G401.6 (cell line): ENCODE measurements around the gene MARCHF3.

Experiments used
- FAIRE-seq: peaks from 2 replicates; lab custom pipeline; 2012; peaks lifted over from hg19 to GRCh38; lab: Jason Lieb, UNC

The MARCHF3 gene

GRCh38 chr5:126982926-126983873, 47.2 kb downstream of the MARCHF3 start:
- no peak for FAIRE-seq

- FAIRE-seq, result no peak
These were observed 48.2 kb downstream of the MARCHF3 start for GRCh38 chr5:126982202-126982601.

DNA sequence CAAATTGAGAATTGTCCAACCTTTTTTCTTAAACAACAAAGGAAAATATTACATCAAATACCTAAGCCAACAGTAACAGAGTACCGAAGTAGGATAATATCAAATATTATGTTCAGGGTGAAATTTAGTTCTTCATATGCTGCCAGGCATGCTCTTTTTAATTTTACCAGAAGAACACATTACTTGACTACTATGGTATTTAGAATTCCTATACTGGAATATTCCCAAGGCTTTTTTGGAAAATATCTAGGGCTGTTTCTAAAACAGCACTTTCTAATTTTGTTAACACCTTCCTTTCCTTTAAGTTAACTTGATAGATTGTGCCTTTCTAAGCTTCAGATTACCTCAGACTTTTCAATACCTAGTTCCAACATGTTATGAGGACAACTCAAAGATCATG, 48.7 kb downstream of the MARCHF3 start:
- FAIRE-seq, result no peak

DNA sequence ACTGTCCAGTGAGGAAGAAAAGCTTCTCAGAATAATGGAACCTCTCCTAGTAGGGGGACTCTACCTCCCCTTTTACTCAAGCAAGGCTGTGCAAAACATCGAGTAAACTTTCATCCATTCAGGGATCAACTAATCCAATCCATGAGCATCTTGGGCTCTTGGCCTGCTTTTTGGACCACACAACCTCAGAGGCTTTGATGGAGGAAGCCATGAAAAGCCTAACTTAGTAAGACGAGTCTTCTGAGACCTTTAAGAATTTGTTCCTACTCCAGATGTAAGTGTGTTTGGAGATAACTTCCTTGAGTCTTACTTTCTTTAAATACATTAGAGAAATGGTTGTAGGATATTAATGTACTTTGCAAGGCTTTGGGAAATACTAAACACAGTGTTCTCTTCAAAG, 49.1 kb downstream of the MARCHF3 start:
- FAIRE-seq, result no peak

DNA sequence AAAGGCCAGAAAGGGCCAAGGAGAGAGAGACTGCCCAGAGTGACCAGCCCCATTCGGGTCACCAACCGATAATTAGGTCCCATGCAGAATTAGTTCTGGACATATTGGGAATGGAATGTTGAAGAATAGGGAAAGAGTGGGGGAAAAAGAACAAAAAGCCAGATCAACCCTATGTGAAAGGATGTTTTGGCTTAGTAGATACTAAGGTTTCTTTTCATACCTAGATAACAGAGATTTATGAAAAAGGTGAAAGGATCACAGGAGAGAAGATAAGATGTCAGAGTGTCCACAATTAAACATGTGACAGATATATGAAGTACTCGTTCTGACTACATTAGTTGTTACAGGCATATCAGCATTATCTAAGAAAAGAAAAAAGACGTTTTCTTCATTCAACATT, 52.1 kb downstream of the MARCHF3 start:
- FAIRE-seq, result no peak

DNA sequence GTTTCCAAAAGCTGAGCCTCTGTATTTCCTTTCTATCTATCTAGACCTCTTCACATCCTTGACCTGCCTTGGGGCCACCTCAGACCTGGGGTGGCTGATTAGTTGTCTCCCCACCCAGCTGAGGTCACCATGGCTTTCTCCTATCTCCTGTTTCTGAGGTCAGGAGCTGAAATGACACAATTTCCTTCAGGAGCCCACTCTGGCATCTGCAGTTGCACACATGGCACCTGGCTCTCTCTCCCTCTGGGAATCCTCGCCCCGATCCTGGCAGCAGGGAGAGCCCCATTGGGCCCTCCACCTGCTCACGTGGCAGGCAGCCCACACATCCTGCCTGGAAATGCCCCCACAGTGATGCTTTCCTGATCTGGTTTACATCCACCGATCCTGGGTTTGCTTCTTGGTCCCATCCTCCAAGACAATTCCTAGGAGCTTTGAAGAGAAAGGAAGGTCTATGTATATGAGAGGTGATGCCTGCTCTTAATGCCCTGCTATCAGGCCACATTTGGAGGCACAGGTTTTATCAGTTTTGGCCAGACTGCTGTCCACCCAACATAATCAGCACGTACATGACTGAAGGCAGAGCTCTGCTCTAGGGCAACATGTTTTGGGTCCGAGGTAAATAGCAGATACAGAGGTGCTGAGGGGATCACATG, 53.7 kb downstream of the MARCHF3 start:
- no peak for FAIRE-seq

- FAIRE-seq, result no peak
These were observed 54.6 kb downstream of the MARCHF3 start for GRCh38 chr5:126975796-126976195.

DNA sequence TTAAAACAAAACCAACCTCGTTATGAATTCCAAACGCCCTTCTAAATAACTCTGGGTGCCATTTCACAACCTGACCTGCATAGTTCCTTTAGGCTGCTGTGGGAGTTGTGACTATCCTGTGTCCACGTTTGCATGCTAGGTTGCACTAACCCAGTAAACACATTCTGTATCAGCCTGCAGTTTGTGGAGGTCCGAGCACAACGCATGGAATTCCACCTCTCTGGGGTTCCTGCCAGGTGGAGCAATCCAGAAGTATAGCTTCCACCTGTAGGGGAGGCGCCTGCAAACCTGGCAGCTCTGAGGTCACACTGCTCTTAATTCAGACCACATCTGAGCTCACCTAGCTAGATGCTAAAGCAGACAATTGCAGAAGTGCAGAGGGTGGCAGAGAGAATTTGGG, 57.2 kb downstream of the MARCHF3 start:
- FAIRE-seq, result no peak

GRCh38 chr5:126972062-126972895, 58.1 kb downstream of the MARCHF3 start:
- no peak for FAIRE-seq

- FAIRE-seq, result no peak
These were observed 58.8 kb downstream of the MARCHF3 start for GRCh38 chr5:126971455-126972031.

- no peak for FAIRE-seq
These were observed 59.8 kb downstream of the MARCHF3 start for GRCh38 chr5:126970517-126971017.

- no peak for FAIRE-seq
These were observed 60.8 kb downstream of the MARCHF3 start for GRCh38 chr5:126969548-126969947.

DNA sequence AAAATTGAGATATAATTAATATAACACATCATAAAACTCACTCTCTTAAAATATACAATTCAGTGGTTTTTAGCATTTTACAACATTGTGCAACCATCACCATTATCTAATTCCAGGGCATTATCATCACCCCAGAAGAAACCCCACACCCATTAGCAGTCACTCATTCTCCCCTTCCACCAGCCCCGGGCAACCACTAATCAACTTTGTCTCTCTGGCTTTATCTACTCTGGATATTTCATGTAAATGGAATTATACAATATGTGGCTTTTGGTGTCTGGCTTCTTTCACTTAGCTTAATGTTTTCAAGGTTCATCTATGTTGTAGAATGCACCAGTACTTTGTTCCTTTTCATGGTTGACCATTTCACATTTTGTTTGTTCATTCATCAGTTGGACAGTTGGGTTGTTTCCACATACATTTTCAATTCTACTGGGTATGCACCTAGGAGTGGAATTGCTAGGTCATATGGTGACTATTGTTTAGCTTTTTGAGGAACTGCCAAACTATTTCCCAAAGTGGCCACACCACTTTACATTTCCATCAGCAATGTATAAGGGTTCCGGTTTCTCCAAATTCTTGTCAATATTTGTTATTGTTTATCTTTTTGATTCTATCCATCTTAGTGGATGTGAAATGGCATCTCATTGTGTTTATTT, 62.4 kb downstream of the MARCHF3 start:
- no peak for FAIRE-seq

- no peak for FAIRE-seq
These were observed 64.9 kb downstream of the MARCHF3 start for GRCh38 chr5:126965487-126965886.

DNA sequence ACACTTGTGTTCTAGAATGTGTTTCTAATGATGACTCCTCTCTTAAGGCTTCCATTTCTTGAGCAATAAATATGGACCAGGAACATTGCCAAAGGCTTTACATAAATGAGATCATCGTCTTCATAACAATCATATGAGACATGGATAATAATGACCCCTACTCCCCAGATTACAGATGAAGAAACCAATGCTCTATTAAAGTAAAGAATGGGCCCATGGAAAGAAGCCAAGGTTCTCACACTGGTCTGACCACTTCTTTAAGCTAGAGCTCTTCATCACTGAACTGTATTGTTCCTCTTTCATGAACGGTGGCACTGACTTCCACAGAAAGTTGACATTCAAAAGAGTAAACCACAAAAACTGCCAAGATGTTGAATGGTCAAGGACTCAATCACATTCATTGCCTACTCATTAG, 65.3 kb downstream of the MARCHF3 start:
- FAIRE-seq, result no peak

DNA sequence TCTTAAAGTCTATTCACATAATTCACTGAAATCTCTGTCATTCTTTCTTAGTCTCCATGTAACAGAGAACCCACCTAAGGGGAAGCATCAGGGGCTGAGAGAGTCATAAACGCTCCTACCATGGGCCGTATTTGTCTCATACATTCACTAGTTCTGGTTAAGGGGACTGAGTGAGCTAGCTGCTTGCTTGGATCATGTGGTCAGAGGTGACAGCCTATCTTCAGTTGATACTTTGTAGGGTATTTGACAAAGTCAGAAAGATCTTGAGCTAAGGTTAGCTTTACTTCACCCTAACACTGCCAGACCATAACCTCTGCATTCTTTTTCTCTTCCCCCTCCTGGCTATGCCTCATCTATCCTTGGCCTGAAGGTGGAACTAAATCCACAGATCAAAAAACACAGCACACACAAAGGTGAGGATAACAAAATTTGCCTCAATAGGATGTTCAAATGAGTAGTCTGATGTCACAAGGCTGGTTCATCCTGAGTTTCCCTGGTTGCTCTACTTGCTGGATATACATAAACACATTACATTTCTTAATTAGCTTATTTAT, 66.5 kb downstream of the MARCHF3 start:
- no peak for FAIRE-seq

GRCh38 chr5:126961702-126962101, 68.7 kb downstream of the MARCHF3 start:
- no peak for FAIRE-seq

GRCh38 chr5:126961128-126961527, 69.2 kb downstream of the MARCHF3 start:
- FAIRE-seq, result no peak

GRCh38 chr5:126959188-126959587, 71.2 kb downstream of the MARCHF3 start:
- FAIRE-seq, result no peak

DNA sequence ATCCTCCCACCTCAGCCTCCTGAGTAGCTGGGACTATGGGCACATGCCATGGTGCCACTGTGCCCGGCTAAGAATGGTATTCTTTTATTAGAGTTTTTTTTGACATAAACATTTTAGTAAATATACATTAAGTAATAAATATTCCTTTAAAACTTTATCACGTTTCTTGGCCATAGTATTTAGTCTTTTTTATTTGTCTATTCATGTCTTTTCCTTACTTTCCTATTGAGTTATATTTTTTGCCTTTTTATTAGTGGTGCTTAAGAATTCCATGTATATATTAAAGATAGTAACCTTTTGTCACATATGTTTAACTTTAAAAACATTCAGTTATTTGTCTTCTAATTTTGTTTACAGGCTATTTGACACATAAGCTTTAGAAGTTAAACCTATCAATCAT, 73.4 kb downstream of the MARCHF3 start:
- no peak for FAIRE-seq

DNA sequence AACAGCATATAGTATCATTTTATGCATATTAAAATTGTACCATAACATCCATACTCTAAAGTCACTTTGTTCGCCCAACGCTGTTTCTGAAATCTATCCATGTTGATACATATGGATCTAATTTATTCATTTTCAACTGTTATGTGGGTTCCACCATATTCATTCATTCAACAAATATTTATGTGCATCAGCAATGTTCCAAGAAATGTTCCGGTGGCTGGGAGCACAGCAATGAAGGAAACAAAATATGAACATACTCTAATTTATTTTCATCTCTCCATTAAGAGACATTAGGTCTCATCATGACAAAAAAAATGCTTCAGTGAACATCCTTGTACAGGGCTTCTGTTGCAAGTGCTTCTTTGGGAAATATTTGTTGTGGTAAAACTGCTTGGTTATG, 75.4 kb downstream of the MARCHF3 start:
- FAIRE-seq, result no peak
